Measurements from ENCODE around the gene SF3B1.

GRCh38 chr2:197399887-197400540, 34.8 kb downstream of the SF3B1 start:
- TF ChIP-seq POLR2AphosphoS5 (IDR thresholded peaks at IDR 0.05; ENCODE audit: low read depth, low read length) (no peak), REST (IDR thresholded peaks at IDR 0.05; ENCODE audit: insufficient read depth in 1 of 2, low read depth in 2 of 2, low read length in 2 of 2) (no peak), TAF1 (IDR thresholded peaks at IDR 0.05; ENCODE audit: borderline replicate concordance, insufficient read depth, low read length) (no peak), SIN3A (IDR thresholded peaks at IDR 0.05; ENCODE audit: borderline replicate concordance, insufficient read depth, low read length) (no peak), FOXP2 (optimal IDR thresholded peaks at IDR 0.05; ENCODE audit: borderline replicate concordance, extremely low read depth, extremely low read length, insufficient read depth) (no peak)
